Chondrocyte (in vitro differentiated cells): Measurements from ENCODE around the gene KCNH6. TPM values are rescaled to one million over a fixed set of nuclear protein-coding genes. Genes with fewer than 3 reads are reported as not detected.

Source experiments
- DNase-seq: peaks from one replicate; pipeline ENCODE4 v3.0.0; 2021; ENCODE audit warnings: mixed read lengths, low spot score
- H3K27ac Mint-ChIP-seq: one replicate; pipeline ENCODE4 v1.8.0; 2021; ENCODE audit warnings: mild to moderate bottlenecking, moderate library complexity, mixed read lengths; ENCODE audit not compliant: unreplicated experiment
- H3K27me3 Mint-ChIP-seq: 2 replicates; pipeline ENCODE4 v1.8.0; 2021; ENCODE audit warnings: low read depth, mixed read lengths
- H3K36me3 Mint-ChIP-seq: 2 replicates; pipeline ENCODE4 v1.8.0; 2021; ENCODE audit warnings: low read depth, mixed read lengths
- H3K4me1 Mint-ChIP-seq: 2 replicates; pipeline ENCODE4 v1.8.0; 2021; ENCODE audit warnings: low read depth, mild to moderate bottlenecking, mixed read lengths
- H3K4me3 Mint-ChIP-seq: one replicate; pipeline ENCODE4 v1.8.0; 2021; ENCODE audit warnings: mild to moderate bottlenecking, moderate library complexity, mixed read lengths; ENCODE audit not compliant: unreplicated experiment
- H3K9me3 Mint-ChIP-seq: 2 replicates; pipeline ENCODE4 v1.8.0; 2021; ENCODE audit warnings: low read depth, mixed read lengths
- CTCF ChIP-seq: fragments of 200-600 bp; sonication (generic); IDR thresholded peaks from 2 replicates; pipeline ENCODE4 v1.5.0; 2021; ENCODE audit warnings: antibody characterized with exemption, mild to moderate bottlenecking, moderate library complexity
- total RNA-seq: library from RNA; stranded (reverse); gene quantifications from 3 replicates; pipeline ENCODE4 v1.2.1, GENCODE V29; 2021

Gene KCNH6
- total RNA-seq, 1 donor from 2014 or later, result not detected

- H3K27me3 Mint-ChIP-seq, result peaks cover 56% of the 10 kb centered on the region
These were observed 17.8 kb upstream of the KCNH6 start for GRCh38 chr17:63505341-63505740.

GRCh38 chr17:63506627-63507026 is 16.5 kb upstream of the KCNH6 start:
- Mint-ChIP-seq H3K36me3 (peaks cover 1% of the 10 kb centered on the region), H3K4me3 (no peak overlapping the region), H3K27me3 (peaks cover 47% of the 10 kb centered on the region), H3K9me3 (peaks cover 5% of the 10 kb centered on the region), H3K27ac (no peak overlapping the region), H3K4me1 (no peaks in the 10 kb centered on the region)
- DNase-seq, result no peak
- no peak for TF ChIP-seq CTCF

More at GRCh38 chr17:63505341-63505740, 17.8 kb upstream of the KCNH6 start:
- Mint-ChIP-seq H3K4me3 (no peak overlapping the region), H3K9me3 (peaks cover 5% of the 10 kb centered on the region), H3K27ac (no peak overlapping the region), H3K36me3 (peaks cover 1% of the 10 kb centered on the region), H3K4me1 (no peaks in the 10 kb centered on the region)
- TF ChIP-seq CTCF, result no peak
- DNase-seq, result no peak

- Mint-ChIP-seq H3K4me3 (no peak overlapping the region), H3K4me1 (no peaks in the 10 kb centered on the region), H3K9me3 (no peaks in the 10 kb centered on the region), H3K27me3 (peaks cover 34% of the 10 kb centered on the region), H3K27ac (no peak overlapping the region), H3K36me3 (no peaks in the 10 kb centered on the region)
- TF ChIP-seq CTCF, result no peak
- DNase-seq, result no peak
These were observed 11.8 kb upstream of the KCNH6 start for GRCh38 chr17:63511331-63511730.

- peaks cover 38% of the 10 kb centered on the region for H3K27me3 Mint-ChIP-seq
- no peak overlapping the region for H3K27ac Mint-ChIP-seq
- H3K9me3 Mint-ChIP-seq, result no peaks in the 10 kb centered on the region
- no peak for TF ChIP-seq CTCF
- H3K4me3 Mint-ChIP-seq, result no peak overlapping the region
- DNase-seq, result no peak
- peaks cover 2% of the 10 kb centered on the region for H3K36me3 Mint-ChIP-seq
- peaks cover 6% of the 10 kb centered on the region for H3K4me1 Mint-ChIP-seq
These were observed 10.8 kb upstream of the KCNH6 start for GRCh38 chr17:63512388-63512787.

- TF ChIP-seq CTCF, result no peak
- peaks cover 38% of the 10 kb centered on the region for H3K27me3 Mint-ChIP-seq
- no peak for DNase-seq
- peaks cover 6% of the 10 kb centered on the region for H3K4me1 Mint-ChIP-seq
- no peaks in the 10 kb centered on the region for H3K9me3 Mint-ChIP-seq
- no peak overlapping the region for H3K4me3 Mint-ChIP-seq
- H3K36me3 Mint-ChIP-seq, result peaks cover 2% of the 10 kb centered on the region
- H3K27ac Mint-ChIP-seq, result no peak overlapping the region
These were observed 10.1 kb upstream of the KCNH6 start for GRCh38 chr17:63512896-63513644.
